ENCODE results near the gene POLR3H.

GRCh38 chr22:41544671-41545476 lies 604 bp upstream of the POLR3H start:
- TF ChIP-seq CTCF (IDR thresholded peaks at IDR 0.05; ENCODE audit: insufficient read depth, low read length), result no peak
- TF ChIP-seq REST (IDR thresholded peaks at IDR 0.05; ENCODE audit: insufficient replicate concordance, low read depth), result no peak
- no peak for TF ChIP-seq GABPA (IDR thresholded peaks at IDR 0.05; ENCODE audit: low read depth)
- TF ChIP-seq POLR2AphosphoS5 (IDR thresholded peaks at IDR 0.05; ENCODE audit: low read depth), result no peak
